Sigmoid colon (tissue), 7 donors: Measurements from ENCODE around the gene TIMP2. TPM values are rescaled to one million over a fixed set of nuclear protein-coding genes. Genes with fewer than 3 reads are reported as not detected.
A peak's percentile ranks its signal among the peaks of the same experiment; 100 is the strongest.

ENCODE experiments used
- DNase-seq: peaks from one replicate; pipeline ENCODE4 v3.0.0-alpha.2; 2019
- H3K27ac ChIP-seq, 4 donors: fragments of 200-600 bp; sonication (generic); one replicate each; pipeline ENCODE4 v1.5.1; 2016 to 2019; ENCODE audit warnings: mild to moderate bottlenecking in 1 of 4
- H3K27me3 ChIP-seq, 3 donors: fragments of 200-600 bp; sonication (generic); one replicate each; pipeline ENCODE4 v1.5.1; 2019; ENCODE audit warnings: mild to moderate bottlenecking in 1 of 3
- H3K36me3 ChIP-seq, 4 donors: fragments of 200-600 bp; sonication (generic); one replicate each; pipeline ENCODE4 v1.5.1; 2016 to 2019
- H3K4me1 ChIP-seq, 4 donors: fragments of 200-600 bp; sonication (generic); one replicate each; pipeline ENCODE4 v1.5.1; 2017 to 2019
- H3K4me3 ChIP-seq, 4 donors: fragments of 200-600 bp; sonication (generic); one replicate each; pipeline ENCODE4 v1.5.1; 2017 to 2019; ENCODE audit warnings: mild to moderate bottlenecking in 2 of 4, moderate library complexity in 1 of 4
- H3K9me3 ChIP-seq, 4 donors: fragments of 200-600 bp in 3 of 4; sonication (generic) in 3 of 4; one replicate each; pipeline versions ENCODE4 v1.5.1 to v1.6.1; 2013 to 2019
- CTCF ChIP-seq, 4 experiments: fragments of 450-650 bp in 3 of 4; fragments of 200-600 bp in 1 of 4; IDR thresholded peaks; one replicate each; pipeline ENCODE4 v1.5.1; 2016 to 2019; ENCODE audit warnings: antibody characterized with exemption in 4 of 4, mild to moderate bottlenecking in 3 of 4, moderate library complexity in 2 of 4
- EP300 ChIP-seq, 4 donors: sonication (generic); formaldehyde crosslinking; IDR thresholded peaks; one replicate each; pipeline ENCODE4 v1.6.1; 2017; ENCODE audit warnings: antibody characterized with exemption in 4 of 4
- POLR2A ChIP-seq, 2 donors: fragments of 450-650 bp; IDR thresholded peaks; one replicate each; pipeline ENCODE4 v1.6.1; 2016; ENCODE audit warnings: antibody characterized with exemption in 2 of 2, mild to moderate bottlenecking in 2 of 2, moderate library complexity in 2 of 2
- POLR2AphosphoS5 ChIP-seq, 4 donors: sonication (generic); formaldehyde crosslinking; IDR thresholded peaks; one replicate each; pipeline ENCODE4 v1.6.1; 2017; ENCODE audit warnings: antibody characterized with exemption in 4 of 4
- WGBS, 2 donors: extraction: QIAGEN DNeasy Blood & Tissue Kit; methylation state at CpG; one replicate each; pipeline ENCODE4 v1.1.7; 2013; 5-methylcytosine and 5-hydroxymethylcytosine counted together
- intact Hi-C: fragments of 100-400 bp; cut with DNase I; formaldehyde crosslinking; loops from one replicate; pipeline ENCODE4 v1.15.1; 2023
- polyA plus RNA-seq, 3 donors: library from polyadenylated mRNA; stranded (reverse); fragments of 200-250 nt; gene quantifications; one replicate each; pipeline ENCODE4 v1.2.3, GENCODE V29; 2013
- total RNA-seq, 4 donors: library from RNA; depleted of rRNA; stranded (reverse); fragments of >200 nt; gene quantifications; one replicate each; pipeline ENCODE4 v1.1.0, GENCODE V29; 2016
- donor health status: healthy with polysubstance abuse.
- donor health status: Bipolar disorder and iron deficiency.
- donor health status: healthy.

TIMP2 gene
- total and polyA plus RNA-seq, 7 donors, result 16.4 to 227 (median 142) TPM

- no peaks in the 10 kb centered on the region for H3K36me3 ChIP-seq
- TF ChIP-seq CTCF (IDR thresholded peaks at IDR 0.05) (no peak), POLR2A (IDR thresholded peaks at IDR 0.05) (no peak), POLR2AphosphoS5 (IDR thresholded peaks at IDR 0.05) (no peak), EP300 (IDR thresholded peaks at IDR 0.05) (no peak)
- WGBS, 2 donors, result 22 to 66% methylated on average over 31 of the region's 31 CpGs
- intact Hi-C loops, result no loop called here
- no peak for DNase-seq
- H3K9me3 ChIP-seq, result no peaks in the 10 kb centered on the region
- H3K4me3 ChIP-seq, result no peak overlapping the region
- no peak overlapping the region for H3K27ac ChIP-seq
- peaks cover 0 to 29% (median 28%) of the 10 kb centered on the region in 4 donors for H3K4me1 ChIP-seq
- H3K27me3 ChIP-seq, result no peaks in the 10 kb centered on the region
These were observed 5.0 kb upstream of the TIMP2 start for GRCh38 chr17:78929908-78930775.

DNA sequence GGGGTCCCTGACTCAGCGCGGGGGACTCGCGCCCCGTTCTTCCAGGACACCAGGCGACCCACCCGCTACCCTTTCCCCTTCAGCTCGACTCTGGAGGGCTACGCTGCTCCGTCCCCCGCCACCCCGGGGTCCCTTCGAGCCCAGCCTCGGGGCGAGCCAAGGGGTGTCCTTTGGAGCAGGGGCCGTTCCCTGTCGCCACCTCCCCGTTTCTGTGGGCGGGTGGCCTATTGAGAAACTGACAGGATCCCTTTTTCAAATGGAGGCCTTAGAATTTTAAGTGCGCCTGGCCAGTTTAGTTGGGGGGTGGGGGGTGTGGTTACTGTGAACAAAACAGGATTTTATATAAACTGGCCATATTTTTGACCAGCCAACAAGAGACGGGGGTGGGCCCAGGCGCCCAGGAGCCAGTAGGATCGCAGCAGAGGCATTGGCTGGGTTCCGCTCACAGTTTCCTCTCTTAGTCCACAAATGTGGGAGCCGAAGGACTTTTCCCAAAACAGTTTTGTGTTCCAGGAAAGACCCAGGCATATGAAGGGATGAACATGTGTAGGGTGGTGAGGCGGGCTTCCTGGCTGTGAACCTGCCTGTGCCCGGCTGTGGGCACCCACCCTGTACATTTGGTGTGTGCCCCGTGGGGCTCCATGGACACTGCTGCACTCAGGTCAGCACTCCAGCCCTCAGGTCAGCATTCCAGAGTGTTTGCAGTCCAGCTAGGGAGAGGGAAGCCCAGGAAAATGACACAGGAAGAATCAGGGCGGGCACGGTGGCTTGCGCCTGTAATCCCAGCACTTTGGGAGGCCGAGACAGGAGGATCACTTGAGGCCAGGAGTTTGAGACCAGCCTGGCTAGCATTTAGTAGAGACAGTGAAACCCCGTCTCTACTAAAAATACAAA is 722 bp upstream of the TIMP2 start:
- TF ChIP-seq POLR2A (IDR thresholded peaks at IDR 0.05) (peak; percentile 47 to 58), CTCF (IDR thresholded peaks at IDR 0.05) (no peak), POLR2AphosphoS5 (IDR thresholded peaks at IDR 0.05) (peak in 2 of 4 donors; percentile 24 to 60), EP300 (IDR thresholded peaks at IDR 0.05) (no peak)
- Histone ChIP-seq H3K9me3 (no peaks in the 10 kb centered on the region), H3K27ac (peak overlapping the region; percentile 97 to 100 (median 99)), H3K4me3 (peak overlapping the region; percentile 60 to 93 (median 80)), H3K27me3 (no peaks in the 10 kb centered on the region), H3K36me3 (no peaks in the 10 kb centered on the region), H3K4me1 (peaks cover 0 to 43% (median 38%) of the 10 kb centered on the region in 4 donors)
- 30% methylated on average over 33 of the region's 33 CpGs for WGBS, 2 donors
- DNase-seq, result peak; percentile 97
- intact Hi-C loops, result no loop called here

GRCh38 chr17:78924481-78925151 is 571 bp downstream of the TIMP2 start:
- no peaks in the 10 kb centered on the region for H3K36me3 ChIP-seq
- WGBS, 2 donors, result 1% methylated on average over 64 of the region's 64 CpGs
- TF ChIP-seq POLR2AphosphoS5 (IDR thresholded peaks at IDR 0.05) (peak in 1 of 4 donors; percentile 7), EP300 (IDR thresholded peaks at IDR 0.05) (no peak)
- no peaks in the 10 kb centered on the region for H3K27me3 ChIP-seq
- intact Hi-C loops, result loop anchor here (5.0 kb wide), 1 partner anchor 57 kb away; no protein-coding TSS in a partner anchor
- H3K9me3 ChIP-seq, result no peaks in the 10 kb centered on the region
- no peak for DNase-seq
- H3K4me1 ChIP-seq, result peaks cover 0 to 56% (median 51%) of the 10 kb centered on the region in 4 donors
- H3K27ac ChIP-seq, result peak overlapping the region; percentile 97 to 100 (median 99)
- peak overlapping the region; percentile 60 to 93 (median 80) for H3K4me3 ChIP-seq

DNA sequence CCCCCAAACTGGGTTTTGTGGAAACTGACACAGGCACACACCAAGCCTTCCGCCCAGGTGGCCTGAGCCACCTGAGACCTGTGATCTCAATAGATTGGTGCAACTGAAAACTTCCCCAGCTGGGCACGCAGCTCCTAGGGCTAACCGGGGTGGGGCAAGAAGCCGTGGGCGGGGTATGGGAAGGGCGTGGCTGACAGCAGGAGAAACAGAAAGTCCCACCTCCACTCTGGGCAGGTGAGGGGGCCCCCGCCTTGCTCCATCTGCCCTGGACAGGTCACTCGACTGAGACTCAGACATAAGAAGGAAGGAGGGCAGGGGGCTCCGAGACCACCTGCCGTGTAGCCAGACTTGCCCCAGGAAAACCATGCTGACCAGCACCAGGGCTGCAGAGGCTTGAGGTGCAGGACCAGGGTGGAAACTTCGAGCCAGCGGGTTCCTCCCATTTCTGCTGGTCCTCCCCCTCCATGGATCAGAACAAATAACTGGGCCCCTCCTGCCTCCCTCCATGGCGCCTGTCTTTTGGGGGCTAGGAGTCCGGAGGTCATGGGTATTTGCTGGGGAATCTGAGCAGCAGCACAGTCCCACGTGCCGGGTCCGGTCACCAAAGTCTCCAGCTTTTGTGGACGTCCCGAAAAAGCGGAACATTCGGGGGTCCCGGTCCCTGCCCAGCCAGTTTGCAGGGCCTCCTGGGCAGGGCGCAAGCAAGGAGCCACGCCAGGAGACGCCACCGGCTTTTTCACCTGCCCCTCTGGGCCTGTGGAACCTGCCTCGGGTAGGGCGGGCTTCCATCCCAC is 1.3 kb downstream of the TIMP2 start:
- intact Hi-C loops, result loop anchor here (2.0 to 5.0 kb wide), 2 partner anchors 41 to 57 kb away; no protein-coding TSS in a partner anchor
- WGBS, 2 donors, result 1 to 4% methylated on average over 28 of the region's 28 CpGs
- H3K27me3 ChIP-seq, result no peaks in the 10 kb centered on the region

More for the DNA sequence above, 1.3 kb downstream of the TIMP2 start:
- peaks cover 0 to 62% (median 57%) of the 10 kb centered on the region in 4 donors for H3K4me1 ChIP-seq
- peak overlapping the region; percentile 97 to 100 (median 99) for H3K27ac ChIP-seq
- TF ChIP-seq EP300 (IDR thresholded peaks at IDR 0.05) (no peak), POLR2AphosphoS5 (IDR thresholded peaks at IDR 0.05) (peak in 1 of 4 donors; percentile 6), CTCF (IDR thresholded peaks at IDR 0.05) (no peak), POLR2A (IDR thresholded peaks at IDR 0.05) (no peak)
- no peaks in the 10 kb centered on the region for H3K9me3 ChIP-seq
- H3K4me3 ChIP-seq, result peak overlapping the region; percentile 60 to 93 (median 80)
- peak; percentile 82 for DNase-seq
- no peaks in the 10 kb centered on the region for H3K36me3 ChIP-seq
